ENCODE measurements around the gene SRRM4.
"Not testable (repeated sequence)": the region's sequence is repeated elsewhere in the genome, so short reads cannot be mapped to it uniquely, and the experiment has no call there.

Gene SRRM4

GRCh38 chr12:119102714-119103113 is 121.4 kb downstream of the SRRM4 start:
- Histone ChIP-seq H3K4me3 (replicated peaks; ENCODE audit: insufficient read depth, low read length) (no peak overlapping the region), H3K27me3 (ENCODE audit: insufficient read depth, poor library complexity, severe bottlenecking) (no peaks in the 10 kb centered on the region), H3K27ac (replicated peaks) (no peak overlapping the region)
- no peak for DNase-seq (ENCODE audit: low read depth in 1 of 2, low spot score in 1 of 2)
- no peak for TF ChIP-seq SPI1 (IDR thresholded peaks at IDR 0.05; ENCODE audit: borderline replicate concordance, low read depth)
- no peak for TF ChIP-seq POLR2AphosphoS5 (IDR thresholded peaks at IDR 0.05; ENCODE audit: low read depth)
- TF ChIP-seq CTCF (IDR thresholded peaks at IDR 0.05; ENCODE audit: insufficient read depth, low read length) = no peak
- TF ChIP-seq REST (IDR thresholded peaks at IDR 0.05; ENCODE audit: insufficient replicate concordance, low read depth) = no peak
- TF ChIP-seq GABPA (IDR thresholded peaks at IDR 0.05; ENCODE audit: low read depth) = no peak

- H3K27ac ChIP-seq (replicated peaks); DNase-seq (ENCODE audit: low read depth in 1 of 2, low spot score in 1 of 2); H3K27me3 ChIP-seq (ENCODE audit: insufficient read depth, poor library complexity, severe bottlenecking); H3K4me3 ChIP-seq (replicated peaks; ENCODE audit: insufficient read depth, low read length): not testable (repeated sequence)
Measured at GRCh38 chr12:119104969-119105368, 123.6 kb downstream of the SRRM4 start.

GRCh38 chr12:119113496-119113986 is 132.2 kb downstream of the SRRM4 start:
- TF ChIP-seq CTCF (IDR thresholded peaks at IDR 0.05; ENCODE audit: insufficient read depth, low read length) (no peak), REST (IDR thresholded peaks at IDR 0.05; ENCODE audit: insufficient replicate concordance, low read depth) (no peak), POLR2AphosphoS5 (IDR thresholded peaks at IDR 0.05; ENCODE audit: low read depth) (no peak), SPI1 (IDR thresholded peaks at IDR 0.05; ENCODE audit: borderline replicate concordance, low read depth) (no peak), GABPA (IDR thresholded peaks at IDR 0.05; ENCODE audit: low read depth) (no peak)
- Histone ChIP-seq H3K27me3 (ENCODE audit: insufficient read depth, poor library complexity, severe bottlenecking) (no peaks in the 10 kb centered on the region), H3K4me3 (replicated peaks; ENCODE audit: insufficient read depth, low read length) (no peak overlapping the region), H3K27ac (replicated peaks) (no peak overlapping the region)
- DNase-seq (ENCODE audit: low read depth in 1 of 2, low spot score in 1 of 2) = no peak

GRCh38 chr12:119114294-119114693 is 133.0 kb downstream of the SRRM4 start:
- TF ChIP-seq GABPA (IDR thresholded peaks at IDR 0.05; ENCODE audit: low read depth) (no peak), SPI1 (IDR thresholded peaks at IDR 0.05; ENCODE audit: borderline replicate concordance, low read depth) (no peak), REST (IDR thresholded peaks at IDR 0.05; ENCODE audit: insufficient replicate concordance, low read depth) (no peak), CTCF (IDR thresholded peaks at IDR 0.05; ENCODE audit: insufficient read depth, low read length) (no peak)
- H3K27me3 ChIP-seq (ENCODE audit: insufficient read depth, poor library complexity, severe bottlenecking) = no peaks in the 10 kb centered on the region

More at GRCh38 chr12:119114294-119114693, 133.0 kb downstream of the SRRM4 start:
- Histone ChIP-seq H3K4me3 (replicated peaks; ENCODE audit: insufficient read depth, low read length) (no peak overlapping the region), H3K27ac (replicated peaks) (no peak overlapping the region)
- DNase-seq (ENCODE audit: low read depth in 1 of 2, low spot score in 1 of 2) = no peak

Data from HL-60 (cell line).